ENCODE measurements around the gene BRAP. TPM values are rescaled to one million over a fixed set of nuclear protein-coding genes. Genes with fewer than 3 reads are reported as not detected.

Gene BRAP
- polyA plus RNA-seq, 1 of the 3 experiments (the other 2 are of a cell fraction) = 11.4 TPM

- no peak for TF ChIP-seq POLR2AphosphoS5 (IDR thresholded peaks at IDR 0.05; ENCODE audit: low read depth, low read length)
- TF ChIP-seq RCOR1 (IDR thresholded peaks at IDR 0.05; ENCODE audit: low read length) = no peak
- TF ChIP-seq NFIC (IDR thresholded peaks at IDR 0.05; ENCODE audit: borderline replicate concordance) = no peak
- no peak for TF ChIP-seq USF1 (IDR thresholded peaks at IDR 0.05; ENCODE audit: borderline replicate concordance, low read depth)
- no peak for TF ChIP-seq GABPA (IDR thresholded peaks at IDR 0.05; ENCODE audit: low read depth)
- no peak for TF ChIP-seq MAX (IDR thresholded peaks at IDR 0.05; ENCODE audit: low read depth)
These were observed 42.9 kb downstream of the BRAP start (continued) for GRCh38 chr12:111642681-111643426.

- Histone ChIP-seq H3K36me3 (replicated peaks in 1 of 2; ENCODE audit: control insufficient read depth in 1 of 2, insufficient read depth in 2 of 2, low read length in 1 of 2) (peaks cover 20 to 26% of the 10 kb centered on the region in 2 experiments), H3K79me2 (ENCODE audit: insufficient read depth) (no peaks in the 10 kb centered on the region), H3K27ac (ENCODE audit: low read depth in 2 of 2, low read length in 1 of 2) (no peak overlapping the region), H2AFZ (ENCODE audit: low read depth) (no peak overlapping the region), H3K4me1 (ENCODE audit: control insufficient read depth in 1 of 2, insufficient read depth in 2 of 2, low read depth in 1 of 2, low read length in 1 of 2) (peaks cover 9 to 11% of the 10 kb centered on the region in 2 experiments; a peak in 2 of 4 replicates), H3K4me3 (ENCODE audit: low read depth in 2 of 2, low read length in 1 of 2) (no peak overlapping the region), H3K9me2 (no peaks in the 10 kb centered on the region), H3K27me3 (ENCODE audit: insufficient read depth) (no peaks in the 10 kb centered on the region), H3K9ac (no peak overlapping the region), H3K4me2 (no peak overlapping the region), H3F3A (replicated peaks; ENCODE audit: insufficient read depth) (peaks cover 4% of the 10 kb centered on the region), H4K20me1 (ENCODE audit: insufficient read depth) (no peaks in the 10 kb centered on the region), H3K9me3 (no peaks in the 10 kb centered on the region)
- TF ChIP-seq POLR2AphosphoS5 (IDR thresholded peaks at IDR 0.05; ENCODE audit: low read depth, low read length) (no peak), TAF1 (IDR thresholded peaks at IDR 0.05; ENCODE audit: borderline replicate concordance, low read depth, low read length) (no peak), MXI1 (IDR thresholded peaks at IDR 0.05; ENCODE audit: low read depth, low read length) (no peak), USF1 (IDR thresholded peaks at IDR 0.05; ENCODE audit: borderline replicate concordance, low read depth) (no peak), YY1 (IDR thresholded peaks at IDR 0.05; ENCODE audit: low read depth) (no peak)
- DNase-seq = no peak
- CTCF ChIA-PET = interaction anchor here (0.7 kb wide), 1 partner anchor 808 kb away, joined by 3 read pairs; no protein-coding TSS in a partner anchor
- 98% methylated on average over 5 of the region's 5 CpGs for WGBS (ENCODE audit: low lambda C conversion rate)
- POLR2A ChIA-PET = interaction anchor here (0.6 kb wide), 1 partner anchor 9 kb away, joined by 3 read pairs; no protein-coding TSS in a partner anchor
These were observed 45.2 kb downstream of the BRAP start for GRCh38 chr12:111640506-111640905.

- H3K9me2 ChIP-seq = no peaks in the 10 kb centered on the region
- peaks cover 4% of the 10 kb centered on the region for H3F3A ChIP-seq (replicated peaks; ENCODE audit: insufficient read depth)
- DNase-seq = no peak
- 90% methylated on average over 6 of the region's 6 CpGs for WGBS (ENCODE audit: low lambda C conversion rate)
- H3K79me2 ChIP-seq (ENCODE audit: insufficient read depth) = no peaks in the 10 kb centered on the region
- no peak overlapping the region for H3K4me3 ChIP-seq (ENCODE audit: low read depth in 2 of 2, low read length in 1 of 2)
- no peaks in the 10 kb centered on the region for H3K9me3 ChIP-seq
- H3K27me3 ChIP-seq (ENCODE audit: insufficient read depth) = no peaks in the 10 kb centered on the region
- TF ChIP-seq IRF3 (IDR thresholded peaks at IDR 0.05; ENCODE audit: low read depth, low read length) (no peak), TAF1 (IDR thresholded peaks at IDR 0.05; ENCODE audit: borderline replicate concordance, low read depth, low read length) (no peak), USF2 (IDR thresholded peaks at IDR 0.05; ENCODE audit: borderline replicate concordance, low read depth, low read length) (no peak)
- H3K4me1 ChIP-seq (ENCODE audit: control insufficient read depth in 1 of 2, insufficient read depth in 2 of 2, low read depth in 1 of 2, low read length in 1 of 2) = peaks cover 9 to 11% of the 10 kb centered on the region in 2 experiments; a peak in 2 of 4 replicates
- ChIA-PET POLR2A (no interaction called here), CTCF (interaction anchor here (1.1 kb wide), 1 partner anchor 35 kb away, joined by 5 read pairs; no protein-coding TSS in a partner anchor)
- H3K36me3 ChIP-seq (replicated peaks in 1 of 2; ENCODE audit: control insufficient read depth in 1 of 2, insufficient read depth in 2 of 2, low read length in 1 of 2) = peaks cover 11 to 19% of the 10 kb centered on the region in 2 experiments
- no peaks in the 10 kb centered on the region for H4K20me1 ChIP-seq (ENCODE audit: insufficient read depth)
- H3K9ac ChIP-seq = no peak overlapping the region
- no peak overlapping the region for H3K4me2 ChIP-seq
- H3K27ac ChIP-seq (ENCODE audit: low read depth in 2 of 2, low read length in 1 of 2) = no peak overlapping the region
- no peak overlapping the region for H2AFZ ChIP-seq (ENCODE audit: low read depth)
These were observed 47.2 kb downstream of the BRAP start for GRCh38 chr12:111638556-111638955.
